K562 treated with DMSO at 1 percent for 48 hours (cell line): ENCODE measurements around the gene AP1S1. TPM values are rescaled to one million over a fixed set of nuclear protein-coding genes. Genes with fewer than 3 reads are reported as not detected.

Experiments used
- total RNA-seq: library from RNA; unstranded; fragments of 300-600 nt; gene quantifications from 2 replicates; pipeline ENCODE4 v1.2.3, GENCODE V29; 2022; ENCODE audit warnings: low replicate concordance; ENCODE audit errors: extremely low read depth

Gene AP1S1
- total RNA-seq: not detected in 2 replicates

DNA sequence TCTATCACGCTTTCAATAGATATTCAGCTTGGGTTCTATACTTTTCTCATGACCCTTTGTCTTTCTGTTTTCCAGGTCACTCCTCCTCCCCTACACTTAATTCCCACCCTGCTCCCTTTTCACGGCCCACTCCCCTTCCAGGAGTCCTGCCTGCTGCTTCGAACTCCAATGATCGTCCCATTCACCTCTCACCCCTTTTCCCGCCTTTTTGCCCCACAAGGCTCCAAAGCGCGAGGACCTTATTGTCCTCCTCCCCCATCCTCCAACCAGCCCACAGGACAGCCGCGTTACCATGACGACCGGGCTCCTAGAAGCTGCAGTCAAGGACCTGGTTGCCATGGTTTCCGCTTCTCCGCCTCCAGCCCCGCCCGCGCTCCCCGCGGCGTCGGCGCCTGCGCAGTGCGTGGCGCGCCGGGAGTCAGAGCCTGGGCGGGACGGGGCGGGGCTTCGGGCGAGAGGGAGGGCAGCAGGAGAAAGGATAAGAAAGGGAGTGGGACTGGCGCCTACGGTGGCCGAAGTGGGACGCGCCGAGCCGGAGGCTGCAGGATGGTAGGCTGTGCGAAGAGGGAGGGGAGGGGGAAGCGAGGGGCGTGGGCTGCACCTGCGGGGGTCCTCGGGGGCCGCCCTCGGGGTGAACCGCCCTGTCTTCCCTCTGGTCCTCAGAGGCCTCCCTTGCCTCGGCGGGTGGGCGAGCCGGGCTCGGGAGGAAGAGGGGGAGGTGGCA lies at the start of gene AP1S1:
Gene AP1S1, plus strand, starts transcription at position 508 of the 724 bp plus-strand sequence. Its CDS starts 39 bp downstream, at position 547.

DNA sequence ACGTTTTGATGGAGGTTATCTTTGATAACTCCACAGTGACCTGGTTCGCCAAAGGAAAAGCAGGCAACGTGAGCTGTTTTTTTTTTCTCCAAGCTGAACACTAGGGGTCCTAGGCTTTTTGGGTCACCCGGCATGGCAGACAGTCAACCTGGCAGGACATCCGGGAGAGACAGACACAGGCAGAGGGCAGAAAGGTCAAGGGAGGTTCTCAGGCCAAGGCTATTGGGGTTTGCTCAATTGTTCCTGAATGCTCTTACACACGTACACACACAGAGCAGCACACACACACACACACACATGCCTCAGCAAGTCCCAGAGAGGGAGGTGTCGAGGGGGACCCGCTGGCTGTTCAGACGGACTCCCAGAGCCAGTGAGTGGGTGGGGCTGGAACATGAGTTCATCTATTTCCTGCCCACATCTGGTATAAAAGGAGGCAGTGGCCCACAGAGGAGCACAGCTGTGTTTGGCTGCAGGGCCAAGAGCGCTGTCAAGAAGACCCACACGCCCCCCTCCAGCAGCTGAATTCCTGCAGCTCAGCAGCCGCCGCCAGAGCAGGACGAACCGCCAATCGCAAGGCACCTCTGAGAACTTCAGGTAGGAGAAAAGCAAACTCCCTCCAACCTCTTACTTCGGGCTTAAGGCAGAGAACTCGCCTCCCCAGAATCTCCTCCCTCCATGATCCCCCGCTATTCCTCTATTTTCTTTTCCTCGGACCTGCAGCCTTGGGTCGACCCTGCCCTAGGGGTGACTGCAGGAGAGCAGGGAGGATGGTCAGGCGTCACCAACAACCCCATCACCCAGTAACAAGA lies 27.4 kb upstream of the AP1S1 start, which contains the start of gene SERPINE1:
Gene SERPINE1, plus strand, starts transcription at position 454 of the 809 bp plus-strand sequence. CDS start 1,290 bp downstream, outside the sequence.

DNA sequence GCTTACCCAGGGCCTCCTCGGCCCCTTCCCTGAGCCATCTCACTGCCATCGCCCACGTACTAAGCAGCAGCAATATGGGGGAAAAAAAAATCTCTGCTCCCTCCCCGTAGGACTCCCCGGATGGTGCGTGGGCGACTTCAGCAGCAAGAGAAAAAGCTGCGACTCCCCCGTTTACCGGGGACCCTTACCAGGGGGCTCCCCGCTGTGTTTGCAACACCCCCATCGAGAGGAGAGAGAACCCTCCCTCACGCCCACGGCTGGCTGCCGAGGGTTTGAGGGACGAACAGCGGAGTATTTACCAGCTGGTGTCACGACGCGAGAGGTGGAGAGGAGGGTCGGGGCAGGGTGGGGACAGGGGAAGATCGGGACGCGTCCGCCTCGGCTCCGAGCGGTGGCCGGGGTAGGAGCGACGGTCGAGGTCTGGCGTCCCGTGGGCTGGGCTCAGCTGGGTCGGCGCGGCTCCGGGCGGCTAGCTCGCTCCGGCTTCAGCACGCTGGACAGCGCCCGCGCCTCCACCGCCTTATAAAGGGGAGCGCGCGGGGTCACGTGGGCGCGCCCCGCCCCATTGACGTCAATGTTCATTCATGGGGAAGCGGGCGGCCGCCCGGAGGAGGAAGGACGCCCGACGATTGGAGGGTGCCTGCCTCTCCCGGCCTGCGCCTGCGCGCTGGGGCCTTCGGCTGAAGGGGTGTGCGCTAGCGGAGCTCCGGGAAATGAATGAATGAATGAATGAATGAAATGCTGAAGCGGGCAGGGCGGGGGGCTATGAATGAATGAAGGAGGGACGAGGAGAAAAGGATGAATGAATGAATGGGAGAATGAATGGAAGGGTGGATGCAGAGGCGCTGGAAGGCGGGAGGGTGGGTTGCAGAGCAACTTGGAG lies 11.0 kb downstream of the AP1S1 start, which contains the start of gene VGF:
Gene VGF, minus strand, starts transcription at position 495 of the 883 bp plus-strand sequence. CDS start 726 bp downstream, outside the sequence.

DNA sequence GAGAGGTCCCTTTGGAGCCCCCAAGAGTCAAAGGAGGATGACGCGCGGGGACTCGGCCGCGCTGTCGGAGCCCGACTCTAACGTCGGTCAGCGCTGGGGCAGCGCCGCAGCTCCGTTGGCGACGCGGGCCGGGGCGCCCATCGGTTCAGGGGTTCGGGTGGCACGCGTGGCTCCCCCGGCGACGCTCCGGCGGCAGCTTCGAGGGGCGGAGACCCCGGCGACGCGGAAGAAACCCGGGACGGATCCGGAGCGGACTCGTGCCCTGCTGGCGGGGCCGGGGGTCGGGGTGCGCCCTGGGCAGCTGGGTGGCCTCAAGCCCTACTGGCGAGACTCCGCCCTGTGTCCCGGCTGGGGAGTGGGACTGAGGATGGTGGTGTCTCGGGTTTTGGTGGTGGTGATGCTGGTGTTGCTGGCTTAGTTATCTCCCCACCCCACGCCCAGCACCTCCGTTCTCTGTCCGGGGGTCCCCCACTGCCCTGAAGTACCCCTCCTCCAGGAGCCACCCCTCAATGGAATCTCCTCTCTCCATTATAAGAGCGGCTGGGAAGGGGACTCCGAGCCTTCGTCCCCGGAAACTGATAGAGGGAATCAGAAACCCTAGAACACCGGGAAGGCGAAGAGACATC lies 26.0 kb downstream of the AP1S1 start, which contains the start of gene NAT16:
Gene NAT16, minus strand, starts transcription at position 164 of the 626 bp plus-strand sequence. CDS start 5,486 bp downstream, outside the sequence.

DNA sequence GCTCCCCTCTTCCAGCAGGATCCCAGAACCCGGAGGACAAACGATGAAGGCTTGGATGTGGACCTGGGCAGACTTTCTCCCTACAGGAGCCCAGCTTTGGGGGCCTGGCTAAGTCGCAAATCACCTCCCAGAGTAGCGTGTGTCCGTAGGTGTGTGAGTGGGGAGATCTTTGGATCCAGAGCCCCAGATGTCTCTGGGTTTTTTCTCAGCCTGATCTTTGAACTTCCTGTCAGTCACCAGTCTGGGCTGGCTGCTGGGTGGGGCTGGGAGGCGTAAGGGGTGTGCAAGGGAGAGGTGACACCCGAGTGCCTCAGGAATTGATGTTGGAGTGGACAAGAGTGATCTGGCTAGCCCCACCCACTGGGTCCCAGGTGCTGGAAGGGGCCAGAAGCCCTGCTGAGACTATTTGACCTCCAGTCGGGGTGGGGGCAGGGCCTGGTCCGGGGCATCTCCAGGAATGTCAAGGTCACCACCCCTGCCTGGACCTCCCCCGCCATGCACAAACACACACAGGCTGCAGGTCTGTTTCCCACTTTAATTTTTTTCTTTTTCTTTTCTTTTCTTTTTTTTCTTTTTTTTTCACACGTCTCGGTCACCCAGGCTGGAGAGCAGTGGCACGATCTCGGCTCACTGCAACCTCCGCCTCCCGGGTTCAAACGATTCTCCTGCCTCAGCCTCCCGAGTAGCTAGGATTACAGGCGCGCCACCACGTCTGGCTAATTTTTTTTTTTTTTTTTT lies 46.8 kb downstream of the AP1S1 start, which contains the start of gene MOGAT3:
Gene MOGAT3, minus strand, starts transcription at position 175 of the 738 bp plus-strand sequence. CDS start 182 bp downstream, outside the sequence.

Other genes with a start within 250 kb of the AP1S1 start
- gene MUC3A, start 204.9 kb upstream of the AP1S1 start, total RNA-seq: not detected in 2 replicates
- gene MUC12, start 184.9 kb upstream of the AP1S1 start, total RNA-seq: not detected in 2 replicates
- not detected in 2 replicates for gene MUC17, start 134.4 kb upstream of the AP1S1 start, total RNA-seq
- gene TRIM56, start 69.0 kb upstream of the AP1S1 start, total RNA-seq: not detected in 2 replicates
- not detected in 2 replicates for gene SERPINE1, start 27.4 kb upstream of the AP1S1 start, total RNA-seq
- not detected in 2 replicates for gene VGF, start 11.1 kb downstream of the AP1S1 start, total RNA-seq
- gene NAT16, start 25.8 kb downstream of the AP1S1 start, total RNA-seq: not detected in 2 replicates
- not detected in 2 replicates for gene MOGAT3, start 46.6 kb downstream of the AP1S1 start, total RNA-seq
- gene PLOD3, start 63.1 kb downstream of the AP1S1 start, total RNA-seq: not detected in 2 replicates
- not detected in 2 replicates for gene ZNHIT1, start 63.7 kb downstream of the AP1S1 start, total RNA-seq
- gene CLDN15, start 83.3 kb downstream of the AP1S1 start, total RNA-seq: not detected in 2 replicates
- not detected in 2 replicates for gene FIS1, start 90.6 kb downstream of the AP1S1 start, total RNA-seq
- not detected in 2 replicates for gene IFT22, start 167.3 kb downstream of the AP1S1 start, total RNA-seq
- not detected in 2 replicates for gene COL26A1, start 208.4 kb downstream of the AP1S1 start, total RNA-seq